ENCODE data around the gene RARRES2.
"Not testable (repeated sequence)": the region's sequence is repeated elsewhere in the genome, so short reads cannot be mapped to it uniquely, and the experiment has no call there.

The RARRES2 gene

GRCh38 chr7:150313870-150314269, 27.6 kb downstream of the RARRES2 start:
- FAIRE-seq = no peak

- no peak for FAIRE-seq
Measured at GRCh38 chr7:150313367-150313809, 28.0 kb downstream of the RARRES2 start.

DNA sequence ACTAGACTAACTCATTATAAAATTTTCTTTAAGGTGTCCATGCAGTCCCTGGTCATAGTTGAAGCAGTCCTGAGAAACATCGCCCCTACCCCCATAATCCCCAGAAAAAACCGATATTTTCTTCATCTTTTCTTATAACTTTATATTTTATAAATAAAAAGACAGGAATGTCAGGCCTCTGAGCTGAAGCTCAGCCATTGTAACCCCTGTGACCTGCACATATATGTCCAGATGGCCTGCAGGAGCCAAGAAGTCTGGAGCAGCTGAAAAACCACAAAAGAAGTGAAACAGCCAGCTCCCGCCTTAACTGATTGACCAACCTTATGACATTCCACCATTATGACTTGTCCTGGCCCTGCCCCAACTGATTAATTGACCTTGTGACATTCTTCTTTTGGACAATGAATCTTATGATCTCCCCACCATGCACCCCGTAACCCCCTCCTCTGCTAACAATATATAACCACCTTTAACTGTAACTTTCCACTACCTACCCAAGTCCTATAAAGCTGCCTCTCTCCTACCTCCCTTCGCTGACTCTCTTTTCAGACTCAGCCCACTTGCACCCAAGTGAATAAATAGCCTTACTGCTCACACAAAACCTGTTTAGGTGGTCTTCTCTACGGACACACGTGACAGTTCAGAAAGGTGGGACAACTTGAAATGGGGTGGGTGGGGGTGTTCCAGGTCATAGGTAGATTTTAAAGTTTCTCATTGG, 28.6 kb downstream of the RARRES2 start:
- FAIRE-seq = not testable (repeated sequence)

- no peak for FAIRE-seq
Measured at GRCh38 chr7:150311711-150312110, 29.7 kb downstream of the RARRES2 start.

- FAIRE-seq = no peak
Measured at GRCh38 chr7:150311146-150311545, 30.3 kb downstream of the RARRES2 start.

GRCh38 chr7:150308575-150308974, 32.9 kb downstream of the RARRES2 start:
- FAIRE-seq = no peak

GRCh38 chr7:150307904-150308303, 33.5 kb downstream of the RARRES2 start:
- no peak for FAIRE-seq

GRCh38 chr7:150307129-150307528, 34.3 kb downstream of the RARRES2 start:
- FAIRE-seq = no peak

DNA sequence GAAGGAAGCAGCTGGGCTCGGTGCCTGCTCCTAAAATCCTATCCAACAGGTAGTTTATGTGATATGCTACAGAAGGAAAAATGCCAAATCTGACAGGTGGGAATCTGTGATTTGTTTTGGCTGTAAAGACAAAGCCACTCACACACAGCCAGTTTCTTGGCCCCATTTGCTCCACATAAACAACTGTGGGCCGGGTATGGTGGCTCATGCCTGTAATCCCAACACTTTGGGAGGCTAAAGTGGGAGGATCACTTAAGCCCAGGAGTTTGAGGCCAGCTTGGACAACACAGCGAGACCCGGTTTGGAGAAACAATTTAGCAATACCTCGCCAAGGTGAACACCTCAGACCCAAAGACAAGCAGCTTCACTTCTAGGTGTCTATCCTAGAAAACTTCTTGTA, 35.1 kb downstream of the RARRES2 start:
- FAIRE-seq = not testable (repeated sequence)

- FAIRE-seq = not testable (repeated sequence)
Measured at GRCh38 chr7:150305903-150306284, 35.5 kb downstream of the RARRES2 start.

- FAIRE-seq = not testable (repeated sequence)
Measured at GRCh38 chr7:150305259-150305902, 36.0 kb downstream of the RARRES2 start.

- not testable (repeated sequence) for FAIRE-seq
Measured at GRCh38 chr7:150304499-150305258, 36.8 kb downstream of the RARRES2 start.

DNA sequence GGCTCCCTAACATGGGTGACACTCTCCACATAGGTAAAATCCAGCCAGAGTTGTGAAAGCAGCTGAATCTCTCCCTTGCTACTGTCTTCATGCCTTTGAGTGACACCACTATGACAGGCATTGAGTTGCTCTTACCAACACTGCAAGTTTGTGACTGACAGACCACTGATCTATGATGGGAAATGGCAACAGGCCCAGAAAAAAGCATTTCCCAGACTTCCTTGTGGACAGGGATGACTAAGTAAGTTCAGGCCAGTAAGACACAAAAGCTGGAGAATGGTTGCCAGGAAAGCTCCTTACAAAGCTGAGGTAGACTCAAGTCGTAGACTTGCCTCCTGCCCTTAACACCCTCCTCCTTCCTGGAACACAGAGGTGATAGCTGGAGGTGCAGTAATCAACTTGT, 38.5 kb downstream of the RARRES2 start:
- not testable (repeated sequence) for FAIRE-seq

GRCh38 chr7:150297978-150298377, 43.5 kb downstream of the RARRES2 start:
- FAIRE-seq = not testable (repeated sequence)

- not testable (repeated sequence) for FAIRE-seq
Measured at GRCh38 chr7:150296802-150297201, 44.6 kb downstream of the RARRES2 start.

DNA sequence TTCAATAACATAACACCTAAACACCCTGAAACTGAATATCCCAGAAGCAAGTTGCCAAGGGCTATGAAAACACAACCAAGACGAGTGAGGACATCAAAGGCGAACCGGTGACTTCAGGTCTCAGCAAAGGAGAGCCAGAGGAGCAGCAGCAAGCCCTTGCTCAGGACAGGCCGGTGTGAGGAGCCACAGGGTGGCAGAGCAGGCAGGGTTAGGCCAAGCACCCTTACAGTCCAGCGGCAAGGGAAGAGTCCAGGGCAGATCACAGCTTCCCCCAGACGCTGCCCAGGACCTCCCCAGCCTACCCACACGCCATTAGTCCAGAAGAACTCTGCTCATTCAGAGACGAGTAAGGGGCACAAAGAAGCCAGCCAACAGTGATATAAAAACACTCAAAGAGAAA, 45.8 kb downstream of the RARRES2 start:
- not testable (repeated sequence) for FAIRE-seq

DNA sequence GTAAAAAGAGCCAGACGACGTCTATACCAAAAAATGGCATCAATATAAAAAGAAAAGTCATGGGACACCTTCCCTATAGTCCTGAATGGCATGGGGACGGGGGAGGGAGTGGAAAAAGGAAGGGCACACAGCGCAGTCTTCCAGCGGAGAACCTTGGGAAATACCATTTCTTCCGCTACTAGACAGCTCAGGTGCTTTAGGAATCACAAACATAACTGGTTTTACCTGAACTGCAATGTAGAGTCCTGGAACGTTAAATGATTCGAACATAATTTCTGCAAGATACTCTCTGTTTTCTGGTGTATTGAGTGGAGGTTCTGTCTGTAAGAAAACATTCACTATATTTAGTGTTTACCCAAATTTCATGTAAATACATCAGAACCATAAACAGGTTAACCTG, 46.4 kb downstream of the RARRES2 start:
- not testable (repeated sequence) for FAIRE-seq

GRCh38 chr7:150290317-150290716, 51.1 kb downstream of the RARRES2 start:
- not testable (repeated sequence) for FAIRE-seq

GRCh38 chr7:150288816-150289215, 52.6 kb downstream of the RARRES2 start:
- not testable (repeated sequence) for FAIRE-seq

Measured in islet of Langerhans (tissue), 1 donor.